NCI-H1930 (cell line): ENCODE measurements around the gene CCDC12.

Experiments used
- DNase-seq, 2 experiments: peaks; one replicate each; lab custom pipeline; 2025; lab: John Stamatoyannopoulos, UW

The CCDC12 gene

GRCh38 chr3:47007482-47008233 is 31.1 kb upstream of the CCDC12 start:
- DNase-seq, result no peak

DNA sequence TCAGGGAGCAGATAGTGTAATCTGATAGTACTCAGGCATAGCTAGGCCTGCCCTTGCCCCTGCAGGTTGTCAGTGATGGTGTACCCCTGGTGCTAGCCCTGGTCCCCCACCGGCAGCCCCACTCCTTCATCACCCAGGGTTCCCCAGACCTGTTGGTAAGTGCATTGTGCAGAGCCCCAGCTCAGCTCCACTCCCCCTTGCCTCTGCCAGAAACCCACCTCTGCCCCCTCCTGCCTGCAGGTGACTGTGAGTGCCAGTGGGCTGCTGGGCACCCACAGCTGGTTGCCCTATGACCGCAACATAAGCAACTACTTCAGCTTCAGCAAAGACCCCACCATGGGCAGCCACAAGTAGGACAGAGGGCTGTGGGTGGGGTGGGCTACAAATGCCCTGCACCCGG is 30.5 kb upstream of the CCDC12 start:
- DNase-seq, result no peak

- DNase-seq, result no peak
These were observed 29.7 kb upstream of the CCDC12 start for GRCh38 chr3:47006145-47006651.

GRCh38 chr3:47005212-47006144 is 28.9 kb upstream of the CCDC12 start:
- no peak for DNase-seq

DNA sequence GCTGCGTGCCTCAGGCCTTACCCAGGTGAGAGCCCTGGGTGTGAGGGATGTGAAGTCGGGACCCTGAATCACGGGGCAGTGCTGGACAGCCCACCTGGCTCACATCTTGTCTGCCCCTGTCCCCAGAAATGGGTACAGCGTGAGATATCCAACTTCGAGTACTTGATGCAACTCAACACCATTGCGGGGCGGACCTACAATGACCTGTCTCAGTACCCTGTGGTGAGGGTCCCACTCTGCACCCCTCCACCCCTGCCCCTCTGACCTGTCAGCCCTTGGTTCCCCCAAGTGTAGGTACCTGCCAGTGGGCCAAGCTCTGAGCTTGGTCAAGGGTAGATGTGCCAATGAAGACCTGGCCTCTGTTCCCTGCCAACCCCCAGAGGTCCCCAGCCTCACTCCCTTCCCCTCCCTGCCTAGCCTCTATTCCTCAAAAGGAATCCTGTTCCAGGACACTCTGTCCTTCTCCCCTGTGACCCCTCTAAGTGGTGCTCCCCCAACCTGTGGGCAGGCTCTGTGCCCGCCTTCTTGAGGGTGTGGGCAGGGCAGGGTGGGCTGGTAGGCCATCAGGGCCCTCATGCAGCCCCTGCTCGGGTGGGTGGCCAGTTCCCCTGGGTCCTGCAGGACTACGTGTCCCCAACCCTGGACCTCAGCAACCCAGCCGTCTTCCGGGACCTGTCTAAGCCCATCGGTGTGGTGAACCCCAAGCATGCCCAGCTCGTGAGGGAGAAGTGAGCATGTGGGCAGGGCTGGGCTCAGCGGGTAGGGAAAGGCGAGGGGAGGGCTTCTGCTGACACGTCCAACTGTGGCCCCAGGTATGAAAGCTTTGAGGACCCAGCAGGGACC is 28.0 kb upstream of the CCDC12 start:
- DNase-seq, result no peak

DNA sequence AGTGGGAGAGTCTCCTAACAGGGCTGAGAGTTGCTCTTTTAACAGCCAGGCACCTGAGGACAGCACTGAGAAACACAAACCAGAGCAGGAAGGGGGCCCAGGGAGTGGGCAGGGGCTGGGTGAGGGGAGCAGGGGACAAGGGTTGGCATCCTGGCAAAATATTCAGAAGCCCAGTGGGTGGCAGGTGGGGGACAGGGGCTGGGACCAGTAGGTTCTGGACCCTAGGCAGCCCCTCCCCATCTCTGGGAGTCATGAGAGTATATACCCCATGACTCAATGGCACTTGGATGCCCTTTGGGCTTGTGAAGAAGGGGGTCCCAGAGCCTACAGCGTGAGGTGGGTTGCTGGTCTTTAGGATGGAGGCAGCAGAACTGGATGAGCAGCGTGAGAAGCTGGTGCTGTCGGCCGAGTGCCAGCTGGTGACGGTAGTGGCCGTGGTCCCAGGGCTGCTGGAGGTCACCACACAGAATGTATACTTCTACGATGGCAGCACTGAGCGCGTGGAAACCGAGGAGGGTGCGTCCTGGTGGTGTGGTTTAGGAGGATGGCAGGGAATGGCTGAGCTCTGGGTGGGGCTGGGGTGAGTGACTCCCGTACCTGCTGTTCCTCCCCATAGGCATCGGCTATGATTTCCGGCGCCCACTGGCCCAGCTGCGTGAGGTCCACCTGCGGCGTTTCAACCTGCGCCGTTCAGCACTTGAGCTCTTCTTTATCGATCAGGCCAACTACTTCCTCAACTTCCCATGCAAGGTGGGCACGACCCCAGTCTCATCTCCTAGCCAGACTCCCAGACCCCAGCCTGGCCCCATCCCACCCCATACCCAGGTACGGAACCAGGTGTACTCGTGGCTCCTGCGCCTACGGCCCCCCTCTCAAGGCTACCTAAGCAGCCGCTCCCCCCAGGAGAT is 27.2 kb upstream of the CCDC12 start:
- DNase-seq, result no peak

GRCh38 chr3:47003056-47003410 is 26.5 kb upstream of the CCDC12 start:
- DNase-seq, result no peak

- no peak for DNase-seq
These were observed 25.9 kb upstream of the CCDC12 start for GRCh38 chr3:47002171-47003055.

- no peak for DNase-seq
These were observed 25.2 kb upstream of the CCDC12 start for GRCh38 chr3:47001731-47002170.

- no peak for DNase-seq
These were observed 24.6 kb upstream of the CCDC12 start for GRCh38 chr3:47000922-47001730.

DNA sequence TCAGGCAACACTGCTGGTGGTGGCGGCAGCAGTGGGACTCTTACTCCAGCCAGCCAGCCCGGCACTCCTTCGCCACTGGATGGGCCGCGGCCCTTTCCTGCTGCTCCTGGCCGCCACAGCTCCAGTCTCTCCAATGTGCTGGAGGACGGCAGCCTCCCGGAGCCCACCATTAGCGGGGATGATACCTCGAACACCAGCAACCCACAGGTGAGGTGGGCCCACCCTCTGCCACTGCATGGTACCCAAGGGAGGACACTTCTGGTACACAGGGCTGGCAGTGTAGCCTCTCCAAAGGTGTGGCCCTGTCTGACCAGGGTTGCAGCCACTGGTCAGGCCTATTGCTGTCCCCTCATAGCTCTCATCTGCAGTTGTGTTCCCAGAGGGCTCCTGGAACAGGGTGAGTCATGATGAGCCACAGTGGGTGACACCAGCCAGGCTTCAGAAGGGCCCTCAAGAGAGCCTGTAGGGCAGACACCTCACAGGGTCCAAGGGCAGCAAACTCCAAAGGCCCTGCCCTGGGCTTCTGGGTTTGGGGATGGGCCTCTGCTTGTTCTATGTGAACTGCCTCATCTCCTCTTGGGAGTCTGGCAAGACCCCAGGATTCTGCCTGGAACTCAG is 23.8 kb upstream of the CCDC12 start:
- DNase-seq, result no peak

DNA sequence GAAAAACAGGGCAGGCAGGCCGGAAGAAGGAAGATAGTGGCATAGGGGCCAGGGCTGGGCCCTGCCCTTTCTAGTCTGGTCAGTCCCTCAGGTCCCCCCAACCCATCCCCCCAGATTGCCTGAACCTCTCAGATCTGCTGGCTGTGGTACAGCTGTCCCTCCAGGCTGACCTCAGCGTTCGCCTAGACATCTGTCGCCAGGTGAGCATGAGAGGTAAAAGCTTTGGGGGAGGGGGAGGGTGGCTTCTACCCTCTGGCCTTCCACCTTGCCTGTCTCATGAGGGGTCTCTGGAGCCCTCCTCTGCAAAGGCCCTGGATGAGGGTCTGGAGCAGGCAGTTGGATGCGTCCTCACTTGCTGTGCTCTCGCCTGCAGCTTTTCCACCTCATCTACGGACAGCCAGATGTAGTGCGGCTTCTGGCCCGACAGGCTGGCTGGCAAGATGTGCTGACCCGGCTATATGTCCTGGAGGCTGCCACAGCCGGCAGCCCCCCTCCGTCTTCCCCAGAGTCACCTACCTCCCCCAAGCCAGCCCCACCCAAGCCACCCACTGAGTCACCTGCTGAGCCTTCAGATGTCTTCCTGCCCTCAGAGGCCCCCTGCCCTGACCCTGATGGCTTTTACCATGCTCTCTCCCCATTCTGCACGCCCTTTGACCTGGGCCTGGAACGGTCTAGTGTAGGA is 23.1 kb upstream of the CCDC12 start:
- no peak for DNase-seq

- no peak for DNase-seq
These were observed 22.4 kb upstream of the CCDC12 start for GRCh38 chr3:46998852-46999515.

DNA sequence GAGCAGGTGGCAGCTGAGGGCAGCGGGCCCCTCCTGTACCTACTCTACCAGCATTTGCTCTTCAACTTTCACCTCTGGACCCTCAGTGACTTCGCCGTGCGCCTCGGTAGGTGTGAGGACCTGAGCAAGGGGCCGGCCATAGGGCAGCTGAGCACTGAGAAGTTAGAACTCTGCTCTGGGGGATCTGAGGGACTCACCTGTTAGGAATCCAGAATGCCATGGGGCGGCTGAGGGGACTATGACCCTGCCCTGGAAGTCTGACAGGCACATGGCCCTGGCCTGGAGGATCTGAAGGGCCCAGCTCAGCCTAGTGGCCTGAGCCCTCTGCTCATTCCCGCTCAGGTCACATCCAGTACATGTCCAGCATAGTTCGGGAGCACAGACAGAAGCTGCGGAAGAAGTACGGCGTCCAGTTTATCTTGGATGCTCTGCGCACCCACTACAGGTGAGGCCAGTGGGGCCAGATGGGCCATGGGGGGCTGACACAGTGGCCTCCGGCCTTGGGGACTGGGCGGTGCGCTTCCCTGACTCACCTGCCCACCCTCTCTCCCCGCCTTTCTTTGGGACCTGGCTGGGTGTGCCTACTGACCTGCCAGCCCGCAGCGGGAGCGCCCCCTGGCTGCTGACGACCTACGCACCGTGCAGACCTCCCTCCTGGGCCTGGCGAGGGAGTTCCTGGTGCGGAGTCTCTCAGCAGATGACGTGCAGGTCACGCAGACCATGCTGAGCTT is 21.7 kb upstream of the CCDC12 start:
- no peak for DNase-seq

DNA sequence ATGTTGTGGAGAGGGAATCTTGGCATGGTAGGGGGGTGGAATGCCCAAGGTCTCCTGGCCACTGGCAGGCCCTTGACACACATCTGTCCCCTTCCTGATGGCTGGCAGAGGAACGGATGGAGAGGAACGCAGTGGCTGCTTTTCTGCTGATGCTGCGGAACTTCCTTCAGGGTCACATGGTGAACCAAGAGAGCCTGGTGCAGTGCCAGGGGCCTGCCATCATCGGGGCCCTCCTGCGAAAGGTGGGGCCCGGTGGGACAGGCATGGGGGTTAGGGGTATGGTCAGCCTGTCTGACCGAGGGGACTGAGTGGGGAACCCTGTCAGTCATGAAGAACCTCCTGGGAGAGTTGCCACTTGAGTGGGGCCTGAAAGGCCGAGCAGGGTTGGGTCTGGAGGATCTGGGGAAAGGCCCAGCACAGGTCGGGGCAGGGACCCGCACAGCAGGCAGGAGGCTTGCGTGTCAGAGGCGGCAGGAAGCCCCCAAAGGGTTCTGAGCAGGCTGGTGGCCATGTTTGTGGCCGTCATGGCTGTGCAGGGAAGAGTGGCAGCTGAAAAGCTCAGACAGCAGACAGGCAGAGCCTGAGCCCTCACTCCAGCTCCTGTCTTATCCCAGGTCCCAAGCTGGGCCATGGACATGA is 21.0 kb upstream of the CCDC12 start:
- DNase-seq, result no peak
